IPS-11a (cell line): ENCODE data around the gene TCFL5.
"Not testable (repeated sequence)": the region's sequence is repeated elsewhere in the genome, so short reads cannot be mapped to it uniquely, and the experiment has no call there.

Experiments
- H3K4me3 ChIP-seq: one replicate; pipeline ENCODE4 v1.5.1; 2013; ENCODE audit warnings: low read depth, low read length, control low read depth

TCFL5 gene

GRCh38 chr20:62880935-62881661 lies 19.5 kb upstream of the TCFL5 start:
- no peak overlapping the region for H3K4me3 ChIP-seq

GRCh38 chr20:62880147-62880934 lies 18.7 kb upstream of the TCFL5 start:
- H3K4me3 ChIP-seq = no peak overlapping the region

GRCh38 chr20:62879275-62880146 lies 17.9 kb upstream of the TCFL5 start:
- no peak overlapping the region for H3K4me3 ChIP-seq

GRCh38 chr20:62878244-62879038 lies 16.8 kb upstream of the TCFL5 start:
- no peak overlapping the region for H3K4me3 ChIP-seq

GRCh38 chr20:62876902-62877816 lies 15.5 kb upstream of the TCFL5 start:
- H3K4me3 ChIP-seq = no peak overlapping the region

GRCh38 chr20:62876501-62876901 lies 14.9 kb upstream of the TCFL5 start:
- H3K4me3 ChIP-seq = no peak overlapping the region

GRCh38 chr20:62875419-62876361 lies 14.1 kb upstream of the TCFL5 start:
- H3K4me3 ChIP-seq = no peak overlapping the region

GRCh38 chr20:62874964-62875344 lies 13.3 kb upstream of the TCFL5 start:
- no peak overlapping the region for H3K4me3 ChIP-seq

GRCh38 chr20:62873681-62874031 lies 12.0 kb upstream of the TCFL5 start:
- not testable (repeated sequence) for H3K4me3 ChIP-seq

GRCh38 chr20:62873280-62873679 lies 11.7 kb upstream of the TCFL5 start:
- no peak overlapping the region for H3K4me3 ChIP-seq

- no peak overlapping the region for H3K4me3 ChIP-seq
These were observed 11.2 kb upstream of the TCFL5 start for GRCh38 chr20:62872862-62873261.

GRCh38 chr20:62872184-62872847 lies 10.7 kb upstream of the TCFL5 start:
- no peak overlapping the region for H3K4me3 ChIP-seq

GRCh38 chr20:62864207-62864606 lies 2.6 kb upstream of the TCFL5 start:
- H3K4me3 ChIP-seq = no peak overlapping the region

- peak overlapping the region; percentile 55 for H3K4me3 ChIP-seq
These were observed 514 bp downstream of the TCFL5 start for GRCh38 chr20:62860924-62861691.

GRCh38 chr20:62860391-62860923 lies 1.2 kb downstream of the TCFL5 start:
- peak overlapping the region; percentile 43 for H3K4me3 ChIP-seq

GRCh38 chr20:62859721-62860120 lies 1.9 kb downstream of the TCFL5 start:
- H3K4me3 ChIP-seq = no peak overlapping the region
